Measurements from ENCODE around the gene CFAP57. TPM values are rescaled to one million over a fixed set of nuclear protein-coding genes. Genes with fewer than 3 reads are reported as not detected.

The CFAP57 gene
- total RNA-seq, 4 donors from 2014 or later: 0.12 to 0.46 TPM; not detected in 2

GRCh38 chr1:43147625-43148327 is 24.4 kb upstream of the CFAP57 start:
- no peak for TF ChIP-seq CTCF (IDR thresholded peaks at IDR 0.05)
- DNase-seq (ENCODE audit: low spot score): peak; percentile 44
- ATAC-seq (ENCODE audit: low FRiP score): peak; percentile 93

GRCh38 chr1:43149889-43150288 is 22.2 kb upstream of the CFAP57 start:
- no peak for TF ChIP-seq CTCF (IDR thresholded peaks at IDR 0.05)
- DNase-seq (ENCODE audit: low spot score) (no peak), ATAC-seq (ENCODE audit: low FRiP score) (no peak)

GRCh38 chr1:43152866-43153265 is 19.3 kb upstream of the CFAP57 start:
- DNase-seq (ENCODE audit: low spot score) (no peak), ATAC-seq (ENCODE audit: low FRiP score) (no peak)
- no peak for TF ChIP-seq CTCF (IDR thresholded peaks at IDR 0.05)

GRCh38 chr1:43153443-43153842 is 18.7 kb upstream of the CFAP57 start:
- no peak for TF ChIP-seq CTCF (IDR thresholded peaks at IDR 0.05)
- ATAC-seq (ENCODE audit: low FRiP score) (no peak), DNase-seq (ENCODE audit: low spot score) (no peak)

GRCh38 chr1:43156026-43156425 is 16.1 kb upstream of the CFAP57 start:
- ATAC-seq (ENCODE audit: low FRiP score) (no peak), DNase-seq (ENCODE audit: low spot score) (no peak)
- TF ChIP-seq CTCF (IDR thresholded peaks at IDR 0.05): no peak

GRCh38 chr1:43165162-43165561 is 7.0 kb upstream of the CFAP57 start:
- ATAC-seq (ENCODE audit: low FRiP score) (no peak), DNase-seq (ENCODE audit: low spot score) (no peak)
- TF ChIP-seq CTCF (IDR thresholded peaks at IDR 0.05): no peak

- TF ChIP-seq CTCF (IDR thresholded peaks at IDR 0.05): no peak
- no peak for DNase-seq (ENCODE audit: low spot score)
- ATAC-seq (ENCODE audit: low FRiP score): no peak
Observed at GRCh38 chr1:43165765-43166164, 6.4 kb upstream of the CFAP57 start.

All from omental fat pad (tissue), 4 donors.